Neutrophil (primary cell): ENCODE data around the gene DOCK4.

Source experiments
- H3K27ac ChIP-seq: fragments of 200-600 bp; sonication (generic); 2 replicates; pipeline ENCODE4 v1.5.1; 2016; ENCODE audit warnings: mild to moderate bottlenecking, moderate library complexity
- H3K27me3 ChIP-seq: fragments of 200-600 bp; sonication (generic); 2 replicates; pipeline ENCODE4 v1.6.0; 2016; ENCODE audit warnings: mild to moderate bottlenecking
- H3K36me3 ChIP-seq: fragments of 200-600 bp; sonication (generic); 2 replicates; pipeline ENCODE4 v1.5.1; 2017
- H3K4me1 ChIP-seq, 2 experiments: fragments of 200-600 bp in 1 of 2; sonication (generic) in 1 of 2; 1 replicate in 1 of 2; 2 replicates in 1 of 2; pipeline versions ENCODE4 v1.5.1 to v1.6.1; 2013 to 2016; ENCODE audit warnings: low read depth in 1 of 2, low read length in 1 of 2, mild to moderate bottlenecking in 1 of 2, moderate library complexity in 1 of 2; ENCODE audit not compliant: control insufficient read depth in 1 of 2, insufficient read depth in 1 of 2
- H3K4me3 ChIP-seq, 2 experiments: fragments of 200-600 bp in 1 of 2; sonication (generic) in 1 of 2; 1 replicate in 1 of 2; 2 replicates in 1 of 2; pipeline ENCODE4 v1.5.1; 2013 to 2016; ENCODE audit warnings: low read depth in 1 of 2, low read length in 1 of 2, mild to moderate bottlenecking in 1 of 2, moderate library complexity in 1 of 2
- H3K9me3 ChIP-seq: fragments of 200-600 bp; sonication (generic); 2 replicates; pipeline ENCODE4 v1.5.1; 2016
- TF ChIP-seq, protein P1 (sequence below): fragments of 200-600 bp; sonication (generic); IDR thresholded peaks from 2 replicates; pipeline ENCODE4 v1.5.1; 2016; ENCODE audit warnings: antibody characterized with exemption

Gene DOCK4

DNA sequence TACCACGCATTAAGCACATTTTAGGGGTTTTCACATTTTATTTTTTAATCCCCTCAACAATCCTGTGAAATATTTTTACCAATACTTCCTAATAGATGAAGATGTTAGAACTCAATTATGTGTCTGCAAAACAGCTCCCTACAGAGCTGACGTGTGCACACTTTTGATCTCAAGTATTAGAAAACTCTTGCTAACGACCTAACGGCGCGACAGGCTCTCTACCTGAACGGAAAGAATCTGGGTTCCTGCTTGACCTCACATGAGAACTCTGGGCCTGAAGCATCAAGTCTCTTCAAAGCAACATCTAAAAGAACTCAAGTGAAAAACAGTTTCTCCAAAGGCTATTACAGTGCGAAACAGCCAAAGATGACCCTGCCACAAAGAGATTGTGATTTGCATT is 113.9 kb downstream of the DOCK4 start:
- Histone ChIP-seq H3K4me3 (no peak overlapping the region), H3K4me1 (peaks cover 27 to 28% of the 10 kb centered on the region in 2 experiments), H3K9me3 (no peaks in the 10 kb centered on the region), H3K36me3 (no peaks in the 10 kb centered on the region), H3K27me3 (no peaks in the 10 kb centered on the region), H3K27ac (peak overlapping the region; percentile 14)
- TF ChIP-seq, protein P1, sequence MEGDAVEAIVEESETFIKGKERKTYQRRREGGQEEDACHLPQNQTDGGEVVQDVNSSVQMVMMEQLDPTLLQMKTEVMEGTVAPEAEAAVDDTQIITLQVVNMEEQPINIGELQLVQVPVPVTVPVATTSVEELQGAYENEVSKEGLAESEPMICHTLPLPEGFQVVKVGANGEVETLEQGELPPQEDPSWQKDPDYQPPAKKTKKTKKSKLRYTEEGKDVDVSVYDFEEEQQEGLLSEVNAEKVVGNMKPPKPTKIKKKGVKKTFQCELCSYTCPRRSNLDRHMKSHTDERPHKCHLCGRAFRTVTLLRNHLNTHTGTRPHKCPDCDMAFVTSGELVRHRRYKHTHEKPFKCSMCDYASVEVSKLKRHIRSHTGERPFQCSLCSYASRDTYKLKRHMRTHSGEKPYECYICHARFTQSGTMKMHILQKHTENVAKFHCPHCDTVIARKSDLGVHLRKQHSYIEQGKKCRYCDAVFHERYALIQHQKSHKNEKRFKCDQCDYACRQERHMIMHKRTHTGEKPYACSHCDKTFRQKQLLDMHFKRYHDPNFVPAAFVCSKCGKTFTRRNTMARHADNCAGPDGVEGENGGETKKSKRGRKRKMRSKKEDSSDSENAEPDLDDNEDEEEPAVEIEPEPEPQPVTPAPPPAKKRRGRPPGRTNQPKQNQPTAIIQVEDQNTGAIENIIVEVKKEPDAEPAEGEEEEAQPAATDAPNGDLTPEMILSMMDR: no peak

DNA sequence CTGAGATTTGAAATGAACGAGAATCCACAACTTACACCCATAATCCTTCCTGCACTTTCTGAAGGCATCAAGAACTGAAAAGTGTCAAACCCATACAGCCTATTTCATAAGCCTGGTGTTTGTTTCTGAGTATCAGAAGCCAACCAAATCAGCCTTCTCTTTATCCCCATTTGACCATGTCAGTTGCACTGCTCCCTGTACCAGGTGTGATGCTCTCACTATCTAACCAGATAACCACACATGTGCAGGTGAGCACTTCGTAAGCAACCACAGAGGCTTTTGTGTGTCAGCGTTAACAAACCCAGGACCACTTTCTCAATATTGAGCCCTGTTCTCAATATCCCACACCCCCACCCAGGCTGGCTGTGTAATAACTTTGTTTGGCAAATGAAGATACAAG is 114.4 kb downstream of the DOCK4 start:
- peaks cover 27 to 28% of the 10 kb centered on the region in 2 experiments for H3K4me1 ChIP-seq
- TF ChIP-seq, protein P1: no peak
- H3K9me3 ChIP-seq: no peaks in the 10 kb centered on the region
- H3K36me3 ChIP-seq: no peaks in the 10 kb centered on the region
- H3K27me3 ChIP-seq: no peaks in the 10 kb centered on the region
- H3K4me3 ChIP-seq: no peak overlapping the region
- peak overlapping the region; percentile 22 for H3K27ac ChIP-seq

DNA sequence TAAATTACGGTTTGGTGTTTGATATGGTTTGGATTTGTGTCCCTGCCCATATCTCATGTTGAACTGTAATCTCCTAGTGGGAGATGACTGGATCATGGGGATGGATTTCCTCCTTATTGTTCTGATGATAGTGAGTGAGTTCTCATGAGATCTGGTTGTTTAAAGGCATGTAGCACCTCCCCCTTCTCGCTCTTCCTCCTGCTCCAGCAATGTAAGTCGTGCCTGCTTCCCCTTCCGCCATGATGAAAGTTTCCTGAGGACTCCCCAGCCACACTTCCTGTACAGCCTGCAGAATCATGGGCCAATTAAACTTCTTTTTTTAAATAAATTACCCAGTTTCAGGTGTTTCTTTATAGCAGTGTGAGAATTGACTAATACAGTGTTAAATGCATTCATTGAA is 116.6 kb downstream of the DOCK4 start:
- TF ChIP-seq, protein P1: no peak
- Histone ChIP-seq H3K4me1 (peaks cover 33 to 39% of the 10 kb centered on the region in 2 experiments), H3K9me3 (no peaks in the 10 kb centered on the region), H3K27ac (peak overlapping the region; percentile 93), H3K36me3 (no peaks in the 10 kb centered on the region), H3K4me3 (peak overlapping the region in 1 of 2 experiments; percentile 13), H3K27me3 (no peaks in the 10 kb centered on the region)

DNA sequence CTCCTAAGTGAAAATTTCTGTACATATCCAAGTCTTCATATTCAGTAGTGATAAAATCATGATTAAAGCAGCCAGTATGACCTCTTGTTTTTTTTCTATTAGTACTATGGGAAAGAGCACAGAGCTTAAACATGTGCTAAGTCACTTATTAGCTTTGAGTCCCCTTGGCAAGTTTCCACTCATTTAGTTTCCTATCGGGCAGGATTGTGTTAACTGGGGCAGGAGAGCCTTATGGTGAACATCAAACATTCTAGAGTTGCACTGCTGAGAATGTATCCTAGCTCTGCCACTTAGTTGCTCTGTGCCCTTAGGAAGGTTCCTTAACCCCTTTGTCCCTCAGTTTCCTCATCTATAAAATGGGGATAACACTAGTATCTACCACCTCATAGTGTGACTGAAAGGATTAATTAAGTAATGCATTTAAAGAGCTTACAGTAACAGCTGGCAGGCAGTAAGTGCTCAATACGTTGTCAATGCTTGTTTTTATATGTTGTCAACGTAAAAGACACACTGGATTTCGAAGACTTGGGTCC is 117.6 kb downstream of the DOCK4 start:
- Histone ChIP-seq H3K36me3 (no peaks in the 10 kb centered on the region), H3K4me3 (no peak overlapping the region), H3K27me3 (no peaks in the 10 kb centered on the region), H3K9me3 (no peaks in the 10 kb centered on the region), H3K4me1 (peaks cover 43 to 49% of the 10 kb centered on the region in 2 experiments), H3K27ac (peak overlapping the region; percentile 93)
- TF ChIP-seq, protein P1: no peak

DNA sequence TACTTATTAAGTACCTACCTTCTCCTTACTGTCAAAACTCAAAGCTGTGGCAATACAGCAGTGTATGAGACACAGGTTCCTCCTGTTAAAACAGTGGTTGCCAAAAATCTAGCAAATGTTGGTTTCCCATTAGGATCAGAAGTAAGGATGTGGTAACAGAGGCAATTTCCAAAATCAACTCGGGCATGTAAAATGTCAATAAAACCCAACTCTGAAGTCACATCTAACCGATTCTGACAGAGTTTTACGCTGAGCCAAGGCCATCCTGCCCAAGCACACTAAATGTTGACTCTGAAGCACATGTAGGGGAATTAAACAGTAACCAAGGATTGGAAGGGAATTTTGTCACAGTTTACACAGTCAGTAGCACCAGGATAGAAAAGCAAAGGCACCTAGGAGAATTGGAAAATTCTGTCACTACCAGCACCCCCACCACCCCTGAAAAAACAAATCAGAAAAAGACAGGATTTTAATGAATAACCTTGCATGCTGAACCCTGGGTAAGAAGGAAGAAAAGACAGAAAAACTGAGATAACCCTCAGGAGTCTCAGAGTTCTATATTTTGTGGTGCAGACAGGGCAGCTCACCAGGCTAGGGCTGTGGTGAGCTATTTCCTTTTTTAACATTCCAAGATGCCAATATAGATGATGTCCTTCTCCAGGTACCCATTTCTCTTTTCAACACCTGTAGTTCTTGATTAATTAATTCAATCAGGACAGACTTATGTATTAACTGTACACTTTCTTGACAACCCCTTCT is 119.5 kb downstream of the DOCK4 start:
- TF ChIP-seq, protein P1: no peak
- Histone ChIP-seq H3K27ac (peak overlapping the region; percentile 35), H3K36me3 (no peaks in the 10 kb centered on the region), H3K9me3 (no peaks in the 10 kb centered on the region), H3K4me3 (no peak overlapping the region), H3K27me3 (no peaks in the 10 kb centered on the region), H3K4me1 (peaks cover 61 to 67% of the 10 kb centered on the region in 2 experiments)
